GM12878 (cell line): Measurements from ENCODE around the gene DMRTC2. TPM values are rescaled to one million over a fixed set of nuclear protein-coding genes. Genes with fewer than 3 reads are reported as not detected.

Experiments used
- ATAC-seq: fragments of 200-7000 bp; cut with Tn5 transposase; 3 replicates; pipeline ENCODE4 v1.9.1; 2020; ENCODE audit warnings: mild to moderate bottlenecking, moderate library complexity
- BruUV-seq: library from RNA; stranded (reverse); fragments of 400-500 nt; replicated peaks from 2 replicates; lab custom pipeline; 2021; lab: Mats Ljungman, UMichigan
- CTCF ChIA-PET: fragments of 300-600 bp; sonication (Branson Sonifier 250); formaldehyde crosslinking; extraction: SDS; loops from one replicate; lab custom pipeline; 2021; ENCODE audit warnings: inconsistent platforms; lab: Yijun Ruan, JAX
- POLR2A ChIA-PET: fragments of 350-600 bp; formaldehyde crosslinking; extraction: SDS; loops from one replicate; lab custom pipeline; 2021; ENCODE audit warnings: inconsistent platforms; lab: Charles Lee
- RAD21 ChIA-PET: fragments of 300-600 bp; sonication (Branson Sonifier 250); formaldehyde crosslinking; loops from one replicate; lab custom pipeline; 2023; ENCODE audit warnings: antibody characterized with exemption; ENCODE audit not compliant: unreplicated experiment; lab: Charles Lee
- SMC1A ChIA-PET: fragments of 300-600 bp; sonication (Branson Sonifier 250); formaldehyde crosslinking; loops from one replicate; lab custom pipeline; 2023; ENCODE audit not compliant: unreplicated experiment, uncharacterized antibody; lab: Charles Lee
- DNase-seq: peaks from one replicate; pipeline ENCODE4 v3.0.0-alpha.2; 2011; ENCODE audit warnings: low read depth, low spot score
- FAIRE-seq: peaks from 3 replicates; lab custom pipeline; 2011; peaks lifted over from hg19 to GRCh38; lab: Jason Lieb, UNC
- H2AFZ ChIP-seq: 2 replicates; pipeline ENCODE4 v1.6.0; 2011; ENCODE audit warnings: low read depth, low read length, control low read depth; ENCODE audit not compliant: control insufficient read depth
- H3K27ac ChIP-seq: 2 replicates; pipeline ENCODE4 v1.5.1; 2011; ENCODE audit warnings: control low read depth; ENCODE audit not compliant: control insufficient read depth, insufficient read depth
- H3K27me3 ChIP-seq, 2 experiments: replicated peaks in 1 of 2; 2 replicates each; pipeline versions ENCODE4 v1.6.0 to v1.6.1; 2011; ENCODE audit warnings: low read length in 1 of 2; ENCODE audit not compliant: control insufficient read depth in 2 of 2, insufficient read depth in 2 of 2
- H3K36me3 ChIP-seq, 2 experiments: 2 replicates each; pipeline ENCODE4 v1.5.1; 2011; ENCODE audit warnings: low read length in 1 of 2; ENCODE audit not compliant: control insufficient read depth in 2 of 2, insufficient read depth in 2 of 2
- H3K4me1 ChIP-seq: 2 replicates; pipeline ENCODE4 v1.6.1; 2011; ENCODE audit warnings: mild to moderate bottlenecking, low read length, moderate library complexity, mixed read lengths; ENCODE audit not compliant: control insufficient read depth, insufficient read depth
- H3K4me2 ChIP-seq: 2 replicates; pipeline ENCODE4 v1.6.0; 2011; ENCODE audit warnings: control low read depth; ENCODE audit not compliant: control insufficient read depth, insufficient read depth
- H3K4me3 ChIP-seq: fragments of 200-600 bp; sonication (generic); 2 replicates; pipeline ENCODE4 v1.5.1; 2016
- H3K79me2 ChIP-seq: 2 replicates; pipeline ENCODE4 v1.6.0; 2011; ENCODE audit warnings: low read length; ENCODE audit not compliant: control insufficient read depth, insufficient read depth
- H3K9ac ChIP-seq: 2 replicates; pipeline ENCODE4 v1.8.0; 2011; ENCODE audit warnings: low read length, control low read depth, mixed read lengths; ENCODE audit not compliant: control insufficient read depth, insufficient read depth
- H3K9me3 ChIP-seq: replicated peaks from 3 replicates; pipeline ENCODE4 v1.5.1; 2011; ENCODE audit warnings: mild to moderate bottlenecking, low read length; ENCODE audit not compliant: control insufficient read depth, insufficient read depth
- H4K20me1 ChIP-seq: 2 replicates; pipeline ENCODE4 v1.6.0; 2011; ENCODE audit not compliant: control insufficient read depth, insufficient read depth
- EED ChIP-seq: sonication (generic); IDR thresholded peaks from 2 replicates; pipeline ENCODE4 v1.6.1; 2016; ENCODE audit warnings: antibody characterized with exemption, low read depth
- EGR1 ChIP-seq, 2 experiments: IDR thresholded peaks; 1 replicate in 1 of 2; 2 replicates in 1 of 2; pipeline ENCODE4 v1.6.1; 2011 to 2012; ENCODE audit warnings: low read depth in 2 of 2, low read length in 2 of 2, borderline replicate concordance in 1 of 2, mild to moderate bottlenecking in 1 of 2, moderate library complexity in 1 of 2
- ETV6 ChIP-seq, 2 experiments: fragments of 450-650 bp in 1 of 2; IDR thresholded peaks in 1 of 2; conservative IDR thresholded peaks in 1 of 2; 2 replicates each; pipeline ENCODE4 v1.6.1; 2014; ENCODE audit warnings: antibody characterized with exemption in 1 of 2, borderline replicate concordance in 1 of 2, low read depth in 1 of 2, mild to moderate bottlenecking in 1 of 2, moderate library complexity in 1 of 2
- NBN ChIP-seq: fragments of 450-650 bp; IDR thresholded peaks from 2 replicates; pipeline ENCODE4 v1.6.1; 2016
- NFYA ChIP-seq: IDR thresholded peaks from 2 replicates; pipeline ENCODE4 v1.6.1; 2011; ENCODE audit warnings: low read depth, mild to moderate bottlenecking, low read length, improper control_type of control experiment, borderline replicate concordance
- SRF ChIP-seq, 2 experiments: IDR thresholded peaks; 2 replicates each; pipeline ENCODE4 v1.6.1; 2011; ENCODE audit warnings: low read depth in 2 of 2, low read length in 2 of 2, mild to moderate bottlenecking in 1 of 2, moderate library complexity in 1 of 2
- TCF12 ChIP-seq: IDR thresholded peaks from 2 replicates; pipeline ENCODE4 v1.6.1; 2011; ENCODE audit warnings: low read depth, mild to moderate bottlenecking, low read length
- YY1 ChIP-seq: IDR thresholded peaks from 2 replicates; pipeline ENCODE4 v1.6.1; 2011; ENCODE audit warnings: low read depth, mild to moderate bottlenecking, low read length
- ZNF622 ChIP-seq: fragments of 450-650 bp; IDR thresholded peaks from 2 replicates; pipeline ENCODE4 v1.6.1; 2017; ENCODE audit warnings: mild to moderate bottlenecking, inconsistent platforms
- WGBS: methylation state at CpG from one replicate; pipeline ENCODE4 v1.1.6; 2016; ENCODE audit warnings: low lambda C conversion rate; ENCODE audit not compliant: insufficient replicate concordance, insufficient coverage; ENCODE audit errors: missing lambda C conversion rate; 5-methylcytosine and 5-hydroxymethylcytosine counted together
- in situ Hi-C: fragments of 300-500 bp; cut with MboI; formaldehyde crosslinking; loops from 9 replicates; pipeline ENCODE4 v1.14.3; 2018; ENCODE audit warnings: mixed read lengths
- intact Hi-C: fragments of 100-400 bp; cut with micrococcal nuclease; formaldehyde crosslinking; loops from one replicate; pipeline ENCODE4 v1.14.2; 2022; ENCODE audit not compliant: unreplicated experiment
- polyA plus RNA-seq, 11 experiments: library from polyadenylated mRNA; depleted of rRNA in 4 of 11; unstranded in 6 of 11; stranded (reverse) in 5 of 11; fragments of >200 nt; fragmentation: Nextera tagmentation in 4 of 11; fragmentation: Illumina TruSeq in 1 of 11; extraction: Ambion mirVana in 4 of 11; extraction: Trizol in 1 of 11; gene quantifications; 1 replicate in 1 of 11; 2 replicates in 10 of 11; pipeline versions ENCODE4 v1.2.1 to v1.2.3, GENCODE V29; 2011 to 2016; ENCODE audit warnings: inconsistent platforms in 2 of 11, missing spikeins in 2 of 11, low read depth in 1 of 11
- total RNA-seq, 4 experiments: library from RNA; depleted of rRNA in 3 of 4; stranded (reverse); fragments of >200 nt in 3 of 4; fragmentation: Illumina TruSeq in 1 of 4; extraction: Trizol in 1 of 4; gene quantifications; 2 replicates each; pipeline versions ENCODE4 v1.2.1 to v1.2.3, GENCODE V29; 2013 to 2021
- TF ChIP-seq, protein P1 (sequence below), 3 experiments: IDR thresholded peaks in 2 of 3; conservative IDR thresholded peaks in 1 of 3; 2 replicates each; pipeline ENCODE4 v1.5.1; 2011; ENCODE audit warnings: low read depth in 3 of 3, low read length in 3 of 3, mild to moderate bottlenecking in 3 of 3, control low read depth in 2 of 3, moderate library complexity in 2 of 3, inconsistent platforms in 1 of 3, mixed read lengths in 1 of 3; ENCODE audit not compliant: control insufficient read depth in 2 of 3, insufficient read depth in 1 of 3; ENCODE audit errors: extremely low read depth in 1 of 3
- TF ChIP-seq, protein P2 (sequence below): IDR thresholded peaks from 2 replicates; pipeline ENCODE4 v1.6.1; 2012; ENCODE audit warnings: low read depth, low read length, improper control_type of control experiment
- TF ChIP-seq, protein P3 (sequence below): IDR thresholded peaks from 2 replicates; pipeline ENCODE4 v1.6.1; 2012; ENCODE audit warnings: low read depth, low read length, improper control_type of control experiment
- TF ChIP-seq, protein P4 (sequence below): fragments of 450-650 bp; IDR thresholded peaks from 2 replicates; pipeline ENCODE4 v1.6.1; 2018; ENCODE audit warnings: borderline replicate concordance, mild to moderate bottlenecking; ENCODE audit not compliant: partially characterized antibody
- TF ChIP-seq, protein P5 (sequence below): fragments of 450-650 bp; IDR thresholded peaks from 2 replicates; pipeline ENCODE4 v1.6.1; 2017; ENCODE audit warnings: mild to moderate bottlenecking

DMRTC2 gene
- total and polyA plus RNA-seq, 10 of the 15 experiments (the other 5 are each of a cell fraction or from before 2014, with no cell fraction given): not detected

DNA sequence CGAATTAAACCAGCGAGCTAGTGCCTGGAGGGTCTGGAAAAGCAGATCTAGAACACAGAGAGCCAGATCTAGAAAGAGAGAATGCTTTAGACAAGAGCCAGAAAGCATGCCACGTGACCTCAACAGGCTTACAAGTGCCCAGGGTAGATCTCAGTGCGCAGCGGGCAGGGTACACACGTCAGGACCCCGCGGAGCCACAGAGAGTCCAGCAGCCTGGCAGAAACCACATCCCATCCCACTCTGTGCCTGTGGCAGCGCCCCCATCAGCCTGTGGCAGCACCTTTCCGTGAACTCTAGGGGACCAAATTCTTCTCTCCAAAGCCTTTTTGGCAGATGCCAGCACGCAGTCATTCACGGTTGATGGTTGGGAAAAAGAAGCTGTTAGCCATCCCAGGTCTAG, 44.1 kb downstream of the DMRTC2 start:
- ChIA-PET SMC1A (interaction anchor here (1.3 to 3.1 kb wide), 3 partner anchors 12 to 70 kb away, joined by 3 to 23 read pairs (median 5); partner anchors contain the start of genes CD79A and RABAC1), CTCF (interaction anchor here (1.3 to 10.8 kb wide), 4 partner anchors 15 to 45 kb away, joined by 3 to 136 read pairs (median 30); partner anchors contain the start of genes CD79A and RPS19), POLR2A (interaction anchor here (0.6 to 6.9 kb wide), 4 partner anchors 12 to 212 kb away, joined by 3 to 90 read pairs (median 24); partner anchors contain the start of gene CD79A), RAD21 (interaction anchor here (0.9 to 7.1 kb wide), 4 partner anchors 12 to 29 kb away, joined by 3 to 120 read pairs (median 4); partner anchors contain the start of genes CD79A and RPS19)
- BruUV-seq: no TSS peak
- H3K4me3 ChIP-seq: no peak overlapping the region
- H3K36me3 ChIP-seq: peaks cover 18 to 21% of the 10 kb centered on the region in 2 experiments; a peak in 3 of 4 replicates
- FAIRE-seq (no peak), DNase-seq (no peak), ATAC-seq (no peak)
- no peak overlapping the region for H3K4me2 ChIP-seq
- intact Hi-C loops (no loop called here), in situ Hi-C loops (no loop called here)
- no peaks in the 10 kb centered on the region for H3K27me3 ChIP-seq
- no peak overlapping the region for H2AFZ ChIP-seq
- H3K9ac ChIP-seq: no peak overlapping the region
- no peak for TF ChIP-seq NBN
- TF ChIP-seq ETV6 (conservative IDR thresholded peaks at IDR 0.05 in 1 of 2, IDR thresholded peaks at IDR 0.05 in 1 of 2; ENCODE audit: borderline replicate concordance in 1 of 2, low read depth in 1 of 2): no peak
- TF ChIP-seq, protein P1, sequence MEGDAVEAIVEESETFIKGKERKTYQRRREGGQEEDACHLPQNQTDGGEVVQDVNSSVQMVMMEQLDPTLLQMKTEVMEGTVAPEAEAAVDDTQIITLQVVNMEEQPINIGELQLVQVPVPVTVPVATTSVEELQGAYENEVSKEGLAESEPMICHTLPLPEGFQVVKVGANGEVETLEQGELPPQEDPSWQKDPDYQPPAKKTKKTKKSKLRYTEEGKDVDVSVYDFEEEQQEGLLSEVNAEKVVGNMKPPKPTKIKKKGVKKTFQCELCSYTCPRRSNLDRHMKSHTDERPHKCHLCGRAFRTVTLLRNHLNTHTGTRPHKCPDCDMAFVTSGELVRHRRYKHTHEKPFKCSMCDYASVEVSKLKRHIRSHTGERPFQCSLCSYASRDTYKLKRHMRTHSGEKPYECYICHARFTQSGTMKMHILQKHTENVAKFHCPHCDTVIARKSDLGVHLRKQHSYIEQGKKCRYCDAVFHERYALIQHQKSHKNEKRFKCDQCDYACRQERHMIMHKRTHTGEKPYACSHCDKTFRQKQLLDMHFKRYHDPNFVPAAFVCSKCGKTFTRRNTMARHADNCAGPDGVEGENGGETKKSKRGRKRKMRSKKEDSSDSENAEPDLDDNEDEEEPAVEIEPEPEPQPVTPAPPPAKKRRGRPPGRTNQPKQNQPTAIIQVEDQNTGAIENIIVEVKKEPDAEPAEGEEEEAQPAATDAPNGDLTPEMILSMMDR (IDR thresholded peaks at IDR 0.05 in 2 of 3, conservative IDR thresholded peaks at IDR 0.05 in 1 of 3; ENCODE audit: control insufficient read depth in 2 of 3, extremely low read depth in 1 of 3, insufficient read depth in 1 of 3, low read depth in 3 of 3, low read length in 3 of 3): no peak
- TF ChIP-seq EED: no peak
- TF ChIP-seq, protein P2, sequence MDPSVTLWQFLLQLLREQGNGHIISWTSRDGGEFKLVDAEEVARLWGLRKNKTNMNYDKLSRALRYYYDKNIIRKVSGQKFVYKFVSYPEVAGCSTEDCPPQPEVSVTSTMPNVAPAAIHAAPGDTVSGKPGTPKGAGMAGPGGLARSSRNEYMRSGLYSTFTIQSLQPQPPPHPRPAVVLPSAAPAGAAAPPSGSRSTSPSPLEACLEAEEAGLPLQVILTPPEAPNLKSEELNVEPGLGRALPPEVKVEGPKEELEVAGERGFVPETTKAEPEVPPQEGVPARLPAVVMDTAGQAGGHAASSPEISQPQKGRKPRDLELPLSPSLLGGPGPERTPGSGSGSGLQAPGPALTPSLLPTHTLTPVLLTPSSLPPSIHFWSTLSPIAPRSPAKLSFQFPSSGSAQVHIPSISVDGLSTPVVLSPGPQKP: no peak
- TF ChIP-seq SRF (IDR thresholded peaks at IDR 0.05; ENCODE audit: low read depth in 2 of 2, low read length in 2 of 2): no peak
- TF ChIP-seq, protein P3, sequence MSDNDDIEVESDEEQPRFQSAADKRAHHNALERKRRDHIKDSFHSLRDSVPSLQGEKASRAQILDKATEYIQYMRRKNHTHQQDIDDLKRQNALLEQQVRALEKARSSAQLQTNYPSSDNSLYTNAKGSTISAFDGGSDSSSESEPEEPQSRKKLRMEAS: no peak
- TF ChIP-seq TCF12: no peak
- TF ChIP-seq EGR1 (IDR thresholded peaks at IDR 0.05; ENCODE audit: borderline replicate concordance in 1 of 2, low read depth in 2 of 2, low read length in 2 of 2): no peak
- no peak for TF ChIP-seq YY1
- no peak for TF ChIP-seq NFYA
- TF ChIP-seq ZNF622: no peak
- TF ChIP-seq, protein P4, sequence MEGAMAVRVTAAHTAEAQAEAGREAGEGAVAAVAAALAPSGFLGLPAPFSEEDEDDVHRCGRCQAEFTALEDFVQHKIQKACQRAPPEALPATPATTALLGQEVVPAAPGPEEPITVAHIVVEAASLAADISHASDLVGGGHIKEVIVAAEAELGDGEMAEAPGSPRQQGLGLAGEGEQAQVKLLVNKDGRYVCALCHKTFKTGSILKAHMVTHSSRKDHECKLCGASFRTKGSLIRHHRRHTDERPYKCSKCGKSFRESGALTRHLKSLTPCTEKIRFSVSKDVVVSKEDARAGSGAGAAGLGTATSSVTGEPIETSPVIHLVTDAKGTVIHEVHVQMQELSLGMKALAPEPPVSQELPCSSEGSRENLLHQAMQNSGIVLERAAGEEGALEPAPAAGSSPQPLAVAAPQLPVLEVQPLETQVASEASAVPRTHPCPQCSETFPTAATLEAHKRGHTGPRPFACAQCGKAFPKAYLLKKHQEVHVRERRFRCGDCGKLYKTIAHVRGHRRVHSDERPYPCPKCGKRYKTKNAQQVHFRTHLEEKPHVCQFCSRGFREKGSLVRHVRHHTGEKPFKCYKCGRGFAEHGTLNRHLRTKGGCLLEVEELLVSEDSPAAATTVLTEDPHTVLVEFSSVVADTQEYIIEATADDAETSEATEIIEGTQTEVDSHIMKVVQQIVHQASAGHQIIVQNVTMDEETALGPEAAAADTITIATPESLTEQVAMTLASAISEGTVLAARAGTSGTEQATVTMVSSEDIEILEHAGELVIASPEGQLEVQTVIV: no peak
- TF ChIP-seq, protein P5, sequence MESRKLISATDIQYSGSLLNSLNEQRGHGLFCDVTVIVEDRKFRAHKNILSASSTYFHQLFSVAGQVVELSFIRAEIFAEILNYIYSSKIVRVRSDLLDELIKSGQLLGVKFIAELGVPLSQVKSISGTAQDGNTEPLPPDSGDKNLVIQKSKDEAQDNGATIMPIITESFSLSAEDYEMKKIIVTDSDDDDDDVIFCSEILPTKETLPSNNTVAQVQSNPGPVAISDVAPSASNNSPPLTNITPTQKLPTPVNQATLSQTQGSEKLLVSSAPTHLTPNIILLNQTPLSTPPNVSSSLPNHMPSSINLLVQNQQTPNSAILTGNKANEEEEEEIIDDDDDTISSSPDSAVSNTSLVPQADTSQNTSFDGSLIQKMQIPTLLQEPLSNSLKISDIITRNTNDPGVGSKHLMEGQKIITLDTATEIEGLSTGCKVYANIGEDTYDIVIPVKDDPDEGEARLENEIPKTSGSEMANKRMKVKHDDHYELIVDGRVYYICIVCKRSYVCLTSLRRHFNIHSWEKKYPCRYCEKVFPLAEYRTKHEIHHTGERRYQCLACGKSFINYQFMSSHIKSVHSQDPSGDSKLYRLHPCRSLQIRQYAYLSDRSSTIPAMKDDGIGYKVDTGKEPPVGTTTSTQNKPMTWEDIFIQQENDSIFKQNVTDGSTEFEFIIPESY: no peak
- H4K20me1 ChIP-seq: no peaks in the 10 kb centered on the region
- WGBS: over 99% methylated on average over 12 of the region's 12 CpGs
- no peak overlapping the region for H3K27ac ChIP-seq
- H3K4me1 ChIP-seq: peaks cover 30% of the 10 kb centered on the region
- H3K79me2 ChIP-seq: peaks cover 44% of the 10 kb centered on the region
- no peaks in the 10 kb centered on the region for H3K9me3 ChIP-seq
